Eye (tissue), 1 donor: ENCODE data around the gene NSFL1C.
A peak's percentile ranks its signal among the peaks of the same experiment; 100 is the strongest.
"Not testable (repeated sequence)": the region's sequence is repeated elsewhere in the genome, so short reads cannot be mapped to it uniquely, and the experiment has no call there.

Source experiments
- DNase-seq: peaks from one replicate; pipeline ENCODE4 v3.0.0-alpha.2; 2015

Gene NSFL1C

GRCh38 chr20:1423206-1423605, 43.4 kb downstream of the NSFL1C start:
- no peak for DNase-seq

- DNase-seq, result no peak
Observed at GRCh38 chr20:1422753-1423152, 43.9 kb downstream of the NSFL1C start.

GRCh38 chr20:1420066-1420465, 46.6 kb downstream of the NSFL1C start:
- DNase-seq, result no peak

GRCh38 chr20:1418350-1418749, 48.3 kb downstream of the NSFL1C start:
- DNase-seq, result no peak

- DNase-seq, result no peak
Observed at GRCh38 chr20:1417790-1418189, 48.9 kb downstream of the NSFL1C start.

- DNase-seq, result no peak
Observed at GRCh38 chr20:1417273-1417672, 49.4 kb downstream of the NSFL1C start.

- DNase-seq, result no peak
Observed at GRCh38 chr20:1415667-1416468, 50.8 kb downstream of the NSFL1C start.

- DNase-seq, result no peak
Observed at GRCh38 chr20:1414982-1415381, 51.7 kb downstream of the NSFL1C start.

- DNase-seq, result no peak
Observed at GRCh38 chr20:1405801-1406200, 60.8 kb downstream of the NSFL1C start.

GRCh38 chr20:1403624-1404023, 63.0 kb downstream of the NSFL1C start:
- DNase-seq, result no peak

- no peak for DNase-seq
Observed at GRCh38 chr20:1402149-1402548, 64.5 kb downstream of the NSFL1C start.

GRCh38 chr20:1401451-1401907, 65.2 kb downstream of the NSFL1C start:
- no peak for DNase-seq

- not testable (repeated sequence) for DNase-seq
Observed at GRCh38 chr20:1399678-1400366, 66.8 kb downstream of the NSFL1C start.

GRCh38 chr20:1398185-1398584, 68.5 kb downstream of the NSFL1C start:
- not testable (repeated sequence) for DNase-seq

GRCh38 chr20:1397710-1398109, 68.9 kb downstream of the NSFL1C start:
- DNase-seq, result no peak

GRCh38 chr20:1396702-1397101, 69.9 kb downstream of the NSFL1C start:
- DNase-seq, result no peak

GRCh38 chr20:1396264-1396663, 70.4 kb downstream of the NSFL1C start:
- no peak for DNase-seq

GRCh38 chr20:1394686-1395085, 72.0 kb downstream of the NSFL1C start:
- DNase-seq, result no peak

GRCh38 chr20:1393507-1393882, 73.2 kb downstream of the NSFL1C start:
- DNase-seq, result no peak

GRCh38 chr20:1392693-1393506, 73.7 kb downstream of the NSFL1C start, which contains the start of gene FKBP1A:
FKBP1A (minus strand) TSS chr20:1393054; CDS start chr20:1392998, 56 bp downstream.
- DNase-seq, result peak; percentile 96

- no peak for DNase-seq
Observed at GRCh38 chr20:1392443-1392692, 74.3 kb downstream of the NSFL1C start.
